Peyer's patch (tissue), 4 donors: Measurements from ENCODE around the gene ZNF775.

Experiments
- CTCF ChIP-seq, 6 experiments: fragments of 450-650 bp in 4 of 6; fragments of 200-600 bp in 2 of 6; sonication (generic) in 1 of 6; IDR thresholded peaks; one replicate each; pipeline ENCODE4 v1.5.1; 2017 to 2019; ENCODE audit warnings: antibody characterized with exemption in 6 of 6, mild to moderate bottlenecking in 3 of 6, moderate library complexity in 1 of 6
- POLR2A ChIP-seq, 2 donors: fragments of 450-650 bp; IDR thresholded peaks; one replicate each; pipeline ENCODE4 v1.5.1; 2017; ENCODE audit warnings: antibody characterized with exemption in 2 of 2, mild to moderate bottlenecking in 2 of 2, moderate library complexity in 2 of 2

GRCh38 chr7:150339409-150339809 lies 39.7 kb upstream of the ZNF775 start:
- TF ChIP-seq CTCF (IDR thresholded peaks at IDR 0.05) (no peak), POLR2A (IDR thresholded peaks at IDR 0.05) (no peak)
